Caco-2 (cell line): Measurements from ENCODE around the gene KCNAB1. TPM values are rescaled to one million over a fixed set of nuclear protein-coding genes. Genes with fewer than 3 reads are reported as not detected.

Source experiments
- BruUV-seq: library from RNA; stranded (reverse); fragments of 400-500 nt; replicated peaks from 2 replicates; lab custom pipeline; 2021; lab: Mats Ljungman, UMichigan
- CTCF ChIA-PET: fragments of 300-600 bp; sonication (Branson Sonifier 250); formaldehyde crosslinking; loops from one replicate; lab custom pipeline; 2022; ENCODE audit warnings: antibody characterized with exemption; lab: Charles Lee
- POLR2A ChIA-PET: fragments of 300-600 bp; sonication (Branson Sonifier 250); formaldehyde crosslinking; loops from one replicate; lab custom pipeline; 2022; ENCODE audit warnings: antibody characterized with exemption; lab: Charles Lee
- DNase-seq, 2 experiments: peaks; one replicate each; pipeline versions ENCODE4 v3.0.0 to v3.0.0-alpha.2; 2020 to 2022
- H3K27me3 ChIP-seq: replicated peaks from 2 replicates; pipeline ENCODE4 v1.6.0; 2011; ENCODE audit warnings: low read length; ENCODE audit not compliant: control insufficient read depth, insufficient read depth
- H3K36me3 ChIP-seq: 2 replicates; pipeline ENCODE4 v1.5.1; 2011; ENCODE audit warnings: low read length; ENCODE audit not compliant: control insufficient read depth, insufficient read depth
- H3K4me1 ChIP-seq: fragments of 250-450 bp; sonication (Bioruptor Pico); 2 replicates; pipeline ENCODE4 v1.5.1; 2020; ENCODE audit warnings: mild to moderate bottlenecking
- H3K4me3 ChIP-seq: 2 replicates; pipeline ENCODE4 v1.5.1; 2011; ENCODE audit warnings: low read depth, mild to moderate bottlenecking, control low read depth, low read length
- H3K9me3 ChIP-seq: fragments of 250-450 bp; sonication (Bioruptor Pico); 2 replicates; pipeline ENCODE4 v1.5.1; 2020; ENCODE audit warnings: mild to moderate bottlenecking, moderate library complexity
- H3K27ac Mint-ChIP-seq: one replicate; pipeline ENCODE4 v1.8.0; 2022; ENCODE audit warnings: mixed read lengths; ENCODE audit not compliant: unreplicated experiment
- H3K27me3 Mint-ChIP-seq: one replicate; pipeline ENCODE4 v1.8.0; 2022; ENCODE audit warnings: mixed read lengths; ENCODE audit not compliant: insufficient read depth, unreplicated experiment
- H3K36me3 Mint-ChIP-seq: one replicate; pipeline ENCODE4 v1.8.0; 2022; ENCODE audit warnings: mild to moderate bottlenecking, mixed read lengths; ENCODE audit not compliant: insufficient read depth, unreplicated experiment
- H3K4me1 Mint-ChIP-seq: one replicate; pipeline ENCODE4 v1.8.0; 2022; ENCODE audit warnings: low read depth, mixed read lengths; ENCODE audit not compliant: unreplicated experiment
- H3K4me3 Mint-ChIP-seq: one replicate; pipeline ENCODE4 v1.8.0; 2022; ENCODE audit warnings: mild to moderate bottlenecking, moderate library complexity, mixed read lengths; ENCODE audit not compliant: unreplicated experiment
- H3K9me3 Mint-ChIP-seq: one replicate; pipeline ENCODE4 v1.8.0; 2022; ENCODE audit warnings: mixed read lengths; ENCODE audit not compliant: unreplicated experiment
- CTCF ChIP-seq, 2 experiments: fragments of 200-600 bp in 1 of 2; IDR thresholded peaks; 1 replicate in 1 of 2; 2 replicates in 1 of 2; pipeline versions ENCODE4 v1.5.1 to v1.8.0; 2011 to 2022; ENCODE audit warnings: antibody characterized with exemption in 1 of 2, control low read depth in 1 of 2, inconsistent platforms in 1 of 2, low read depth in 1 of 2, low read length in 1 of 2, mild to moderate bottlenecking in 1 of 2, moderate library complexity in 1 of 2; ENCODE audit not compliant: insufficient read depth in 1 of 2, severe bottlenecking in 1 of 2, unreplicated experiment in 1 of 2
- intact Hi-C: fragments of 100-400 bp; cut with micrococcal nuclease; formaldehyde crosslinking; loops from one replicate; pipeline ENCODE4 v1.10.0; 2022; ENCODE audit not compliant: unreplicated experiment
- total RNA-seq: library from RNA; stranded (reverse); gene quantifications from 2 replicates; pipeline ENCODE4 v1.2.3, GENCODE V29; 2022

Gene KCNAB1
- total RNA-seq, 1 experiment from 2014 or later, result 0.14 TPM

DNA sequence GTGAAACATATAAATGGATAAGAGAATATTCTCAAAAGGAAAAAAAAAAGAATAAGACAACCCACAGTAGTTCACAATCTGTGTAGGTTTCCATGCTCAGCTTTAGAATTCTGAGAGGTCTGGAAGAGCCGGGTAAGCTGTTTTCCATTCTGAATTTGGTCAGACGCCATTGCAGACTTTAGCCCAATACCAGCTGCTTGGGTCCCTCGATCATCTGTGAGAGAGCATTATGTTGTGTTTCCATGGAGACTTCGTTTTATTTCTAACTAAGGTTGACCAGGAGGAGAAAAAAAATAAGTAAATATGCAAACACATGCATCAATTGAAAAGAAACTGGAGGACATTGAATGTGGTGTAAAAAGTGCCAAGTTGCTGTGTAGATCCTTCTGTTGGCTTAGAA, 25.5 kb downstream of the KCNAB1 start:
- intact Hi-C loops, result no loop called here
- ChIA-PET CTCF (no interaction called here), POLR2A (no interaction called here)
- Histone ChIP-seq H3K36me3 (no peaks in the 10 kb centered on the region), H3K27me3 (peaks cover 1% of the 10 kb centered on the region; the same call in 1 of the 2 replicates), H3K4me3 (no peak overlapping the region), H3K9me3 (no peaks in the 10 kb centered on the region), H3K4me1 (no peaks in the 10 kb centered on the region)
- H3K4me3 Mint-ChIP-seq, result no peak overlapping the region
- no TSS peak for BruUV-seq
- no peaks in the 10 kb centered on the region for H3K9me3 Mint-ChIP-seq
- peaks cover 5% of the 10 kb centered on the region for H3K27me3 Mint-ChIP-seq
- no peak overlapping the region for H3K27ac Mint-ChIP-seq
- H3K4me1 Mint-ChIP-seq, result peaks cover 8% of the 10 kb centered on the region
- no peaks in the 10 kb centered on the region for H3K36me3 Mint-ChIP-seq
- no peak for TF ChIP-seq CTCF (IDR thresholded peaks at IDR 0.05; ENCODE audit: insufficient read depth in 1 of 2, low read depth in 1 of 2, low read length in 1 of 2, severe bottlenecking in 1 of 2, unreplicated experiment in 1 of 2)
- no peak for DNase-seq

DNA sequence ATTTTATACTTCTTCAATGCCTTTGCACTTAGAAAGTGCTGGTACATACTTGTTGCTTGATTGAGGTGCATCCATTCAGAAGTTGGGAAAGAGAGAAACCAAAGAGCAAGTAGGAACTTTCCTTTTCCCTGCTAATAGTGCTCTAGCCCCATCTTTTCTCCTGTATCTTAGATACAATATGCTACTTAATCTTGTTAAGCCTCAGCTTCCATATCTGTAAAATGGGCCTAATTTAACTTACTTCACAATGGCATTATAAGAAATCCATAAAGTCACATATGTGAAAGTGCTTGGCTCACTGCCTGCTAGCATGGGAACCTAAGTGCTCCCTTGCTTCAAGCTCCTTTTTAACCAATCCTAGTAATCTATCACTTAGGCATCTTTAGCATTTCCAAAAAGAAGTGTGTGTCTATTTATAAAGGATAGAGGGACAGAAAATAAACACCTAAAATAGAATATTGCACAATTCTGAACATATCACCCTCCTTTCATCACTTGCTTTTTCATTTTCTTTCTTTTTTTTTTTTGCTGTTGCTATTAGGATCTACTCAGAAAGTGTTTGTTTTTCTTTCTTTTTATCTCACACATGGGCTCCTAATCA, 28.1 kb downstream of the KCNAB1 start:
- H3K36me3 Mint-ChIP-seq, result no peaks in the 10 kb centered on the region
- H3K4me1 Mint-ChIP-seq, result peaks cover 8% of the 10 kb centered on the region
- no peaks in the 10 kb centered on the region for H3K4me1 ChIP-seq
- H3K4me3 ChIP-seq, result no peak overlapping the region
- no peak overlapping the region for H3K4me3 Mint-ChIP-seq
- H3K27me3 ChIP-seq, result peaks cover 1% of the 10 kb centered on the region; the same call in 1 of the 2 replicates
- H3K27ac Mint-ChIP-seq, result no peak overlapping the region
- no peak for TF ChIP-seq CTCF (IDR thresholded peaks at IDR 0.05; ENCODE audit: insufficient read depth in 1 of 2, low read depth in 1 of 2, low read length in 1 of 2, severe bottlenecking in 1 of 2, unreplicated experiment in 1 of 2)
- POLR2A ChIA-PET, result no interaction called here
- H3K9me3 ChIP-seq, result no peaks in the 10 kb centered on the region
- DNase-seq, result no peak
- peaks cover 2% of the 10 kb centered on the region for H3K27me3 Mint-ChIP-seq
- CTCF ChIA-PET, result interaction anchor here (0.7 to 1.4 kb wide), 2 partner anchors 362 to 1042 kb away, joined by 4 read pairs; no protein-coding TSS in a partner anchor
- H3K9me3 Mint-ChIP-seq, result no peaks in the 10 kb centered on the region
- intact Hi-C loops, result no loop called here
- H3K36me3 ChIP-seq, result no peaks in the 10 kb centered on the region
- no TSS peak for BruUV-seq

- CTCF ChIA-PET, result interaction anchor here (1.4 kb wide), 1 partner anchor 361 kb away, joined by 4 read pairs; no protein-coding TSS in a partner anchor
- H3K27me3 ChIP-seq, result peaks cover 1% of the 10 kb centered on the region; the same call in 1 of the 2 replicates
- no TSS peak for BruUV-seq
Observed at GRCh38 chr3:156148946-156149381, 28.6 kb downstream of the KCNAB1 start.

More at GRCh38 chr3:156148946-156149381, 28.6 kb downstream of the KCNAB1 start:
- H3K9me3 Mint-ChIP-seq, result no peaks in the 10 kb centered on the region
- intact Hi-C loops, result no loop called here
- H3K27ac Mint-ChIP-seq, result no peak overlapping the region
- no peak for TF ChIP-seq CTCF (IDR thresholded peaks at IDR 0.05; ENCODE audit: insufficient read depth in 1 of 2, low read depth in 1 of 2, low read length in 1 of 2, severe bottlenecking in 1 of 2, unreplicated experiment in 1 of 2)
- no peaks in the 10 kb centered on the region for H3K36me3 ChIP-seq
- no peak for DNase-seq
- no peaks in the 10 kb centered on the region for H3K4me1 ChIP-seq
- POLR2A ChIA-PET, result no interaction called here
- no peaks in the 10 kb centered on the region for H3K9me3 ChIP-seq
- H3K4me3 Mint-ChIP-seq, result no peak overlapping the region
- no peak overlapping the region for H3K4me3 ChIP-seq
- H3K27me3 Mint-ChIP-seq, result peaks cover 2% of the 10 kb centered on the region
- no peaks in the 10 kb centered on the region for H3K36me3 Mint-ChIP-seq
- H3K4me1 Mint-ChIP-seq, result peaks cover 8% of the 10 kb centered on the region
